SU-DHL-6 (cell line): Measurements from ENCODE around the gene ADAMTS18.

Source experiments
- H2AFZ ChIP-seq: fragments of 200-600 bp; sonication (generic); 2 replicates; pipeline ENCODE4 v1.6.1; 2014; ENCODE audit warnings: low read depth, mild to moderate bottlenecking, moderate library complexity, mixed read lengths, antibody characterized with exemption, low read length; ENCODE audit not compliant: severe bottlenecking
- H3F3A ChIP-seq: fragments of 200-600 bp; shearing (Covaris generic); 2 replicates; pipeline ENCODE4 v1.6.0; 2016; ENCODE audit warnings: antibody characterized with exemption, mild to moderate bottlenecking; ENCODE audit not compliant: insufficient read depth
- H3K27ac ChIP-seq: fragments of 200-600 bp; sonication (generic); 2 replicates; pipeline ENCODE4 v1.5.1; 2016; ENCODE audit warnings: low read depth, mild to moderate bottlenecking, low read length, moderate library complexity, mixed read lengths
- H3K27me3 ChIP-seq: fragments of 200-600 bp; sonication (generic), shearing (Covaris generic); 2 replicates; pipeline ENCODE4 v1.6.0; 2014; ENCODE audit warnings: mild to moderate bottlenecking, low read length
- H3K36me3 ChIP-seq: fragments of 200-600 bp; sonication (generic); 2 replicates; pipeline ENCODE4 v1.6.1; 2014; ENCODE audit warnings: mild to moderate bottlenecking, low read length, mixed read lengths
- H3K4me2 ChIP-seq: fragments of 300-600, 200-600 bp; shearing (Covaris generic), sonication (generic); 2 replicates; pipeline ENCODE4 v1.6.0; 2014; ENCODE audit warnings: low read length, low read depth, mild to moderate bottlenecking; ENCODE audit not compliant: poor library complexity, severe bottlenecking
- H3K4me3 ChIP-seq: fragments of 200-600 bp; sonication (generic); 2 replicates; pipeline ENCODE4 v1.5.1; 2014; ENCODE audit warnings: antibody characterized with exemption, low read length, mild to moderate bottlenecking, mixed read lengths; ENCODE audit not compliant: insufficient read depth, poor library complexity, severe bottlenecking
- H3K79me2 ChIP-seq: fragments of 200-600 bp; sonication (generic); 2 replicates; pipeline ENCODE4 v1.6.1; 2014; ENCODE audit warnings: mild to moderate bottlenecking, low read length, moderate library complexity; ENCODE audit not compliant: insufficient read depth
- H3K9ac ChIP-seq: fragments of 200-600 bp; sonication (generic); 2 replicates; pipeline ENCODE4 v1.7.0; 2014; ENCODE audit warnings: mild to moderate bottlenecking, low read length
- H3K9me2 ChIP-seq: fragments of 200-600 bp; sonication (generic); replicated peaks from 2 replicates; pipeline ENCODE4 v1.6.1; 2014; ENCODE audit warnings: low read length; ENCODE audit not compliant: insufficient read depth
- H3K9me3 ChIP-seq: fragments of 200-600 bp; sonication (generic); 2 replicates; pipeline ENCODE4 v1.6.1; 2014; ENCODE audit warnings: low read length, mixed read lengths; ENCODE audit not compliant: insufficient read depth
- H4K20me1 ChIP-seq: fragments of 200-600 bp; sonication (generic); 2 replicates; pipeline ENCODE4 v1.6.1; 2014; ENCODE audit warnings: low read depth, mild to moderate bottlenecking, antibody characterized with exemption, low read length, moderate library complexity, mixed read lengths
- EZH2phosphoT487 ChIP-seq: fragments of 200-600 bp; sonication (generic), shearing (Covaris generic); conservative IDR thresholded peaks from 2 replicates; pipeline ENCODE4 v1.6.1; 2018; ENCODE audit warnings: mild to moderate bottlenecking, antibody characterized with exemption, low read length, moderate library complexity, mixed read lengths
- TF ChIP-seq, protein P1 (sequence below): fragments of 200-600 bp; sonication (generic); IDR thresholded peaks from one replicate; pipeline ENCODE4 v1.5.1; 2017; ENCODE audit warnings: antibody characterized with exemption, mild to moderate bottlenecking, low read length, moderate library complexity; ENCODE audit not compliant: insufficient read depth, poor library complexity, severe bottlenecking

ADAMTS18 gene

DNA sequence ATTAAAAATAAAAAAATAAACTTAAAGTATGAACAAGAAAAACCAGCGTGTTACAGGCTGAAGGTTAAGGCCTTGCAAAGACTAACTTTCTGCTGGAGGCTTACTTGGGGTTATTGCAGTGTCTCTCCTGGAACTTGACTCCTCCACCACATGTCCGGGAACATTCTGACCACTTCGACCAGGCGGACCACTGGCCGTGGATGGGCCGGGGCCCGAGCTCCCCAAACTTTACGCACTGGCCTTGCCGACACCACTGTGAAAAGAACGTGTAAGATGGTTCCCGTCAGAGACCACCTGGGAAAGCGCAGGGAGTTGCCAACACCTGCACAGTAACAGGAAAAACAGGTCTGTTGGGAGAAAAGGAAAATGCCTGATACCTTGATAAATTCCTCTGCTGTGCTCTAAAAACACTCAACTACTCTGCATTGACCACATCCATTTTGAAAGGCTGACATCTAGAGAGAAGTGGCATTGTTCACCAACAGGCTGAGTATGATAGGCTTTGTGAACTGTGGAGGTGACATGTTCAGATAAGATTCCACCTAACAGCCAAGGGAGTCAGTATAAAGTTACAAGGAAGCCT, 99.1 kb downstream of the ADAMTS18 start:
- Histone ChIP-seq H2AFZ (no peak overlapping the region), H3K4me3 (no peak overlapping the region), H3K27me3 (no peaks in the 10 kb centered on the region), H3K79me2 (no peaks in the 10 kb centered on the region), H3K9ac (no peak overlapping the region), H3K4me2 (no peak overlapping the region), H3K27ac (no peak overlapping the region), H3K36me3 (no peaks in the 10 kb centered on the region), H3K9me2 (no peaks in the 10 kb centered on the region), H3K9me3 (no peaks in the 10 kb centered on the region), H3F3A (no peaks in the 10 kb centered on the region), H4K20me1 (no peaks in the 10 kb centered on the region)
- TF ChIP-seq EZH2phosphoT487, result no peak
- TF ChIP-seq, protein P1, sequence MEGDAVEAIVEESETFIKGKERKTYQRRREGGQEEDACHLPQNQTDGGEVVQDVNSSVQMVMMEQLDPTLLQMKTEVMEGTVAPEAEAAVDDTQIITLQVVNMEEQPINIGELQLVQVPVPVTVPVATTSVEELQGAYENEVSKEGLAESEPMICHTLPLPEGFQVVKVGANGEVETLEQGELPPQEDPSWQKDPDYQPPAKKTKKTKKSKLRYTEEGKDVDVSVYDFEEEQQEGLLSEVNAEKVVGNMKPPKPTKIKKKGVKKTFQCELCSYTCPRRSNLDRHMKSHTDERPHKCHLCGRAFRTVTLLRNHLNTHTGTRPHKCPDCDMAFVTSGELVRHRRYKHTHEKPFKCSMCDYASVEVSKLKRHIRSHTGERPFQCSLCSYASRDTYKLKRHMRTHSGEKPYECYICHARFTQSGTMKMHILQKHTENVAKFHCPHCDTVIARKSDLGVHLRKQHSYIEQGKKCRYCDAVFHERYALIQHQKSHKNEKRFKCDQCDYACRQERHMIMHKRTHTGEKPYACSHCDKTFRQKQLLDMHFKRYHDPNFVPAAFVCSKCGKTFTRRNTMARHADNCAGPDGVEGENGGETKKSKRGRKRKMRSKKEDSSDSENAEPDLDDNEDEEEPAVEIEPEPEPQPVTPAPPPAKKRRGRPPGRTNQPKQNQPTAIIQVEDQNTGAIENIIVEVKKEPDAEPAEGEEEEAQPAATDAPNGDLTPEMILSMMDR, result no peak

DNA sequence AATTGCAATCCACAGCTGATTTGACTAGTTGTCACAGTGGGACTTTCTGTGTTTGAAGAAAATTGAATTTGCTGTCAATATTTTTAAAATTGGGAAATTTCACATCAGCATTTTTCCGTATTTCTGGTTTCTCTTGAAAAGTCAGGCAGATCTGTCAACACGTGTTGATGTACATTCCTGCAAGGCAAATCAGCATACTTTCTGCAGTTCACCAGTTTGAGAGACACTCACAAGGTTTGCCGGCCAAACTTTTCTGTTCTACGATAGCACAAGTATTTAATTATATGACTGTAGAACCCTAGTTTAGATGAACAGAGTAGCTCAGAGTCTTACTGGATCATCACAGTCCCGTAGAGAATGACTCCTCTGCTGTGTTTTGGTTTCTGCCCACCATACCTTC, 102.0 kb downstream of the ADAMTS18 start:
- no peaks in the 10 kb centered on the region for H3F3A ChIP-seq
- no peak overlapping the region for H3K4me2 ChIP-seq
- no peaks in the 10 kb centered on the region for H3K9me2 ChIP-seq
- no peaks in the 10 kb centered on the region for H3K79me2 ChIP-seq
- H3K27me3 ChIP-seq, result no peaks in the 10 kb centered on the region
- no peak overlapping the region for H2AFZ ChIP-seq
- H4K20me1 ChIP-seq, result no peaks in the 10 kb centered on the region
- no peaks in the 10 kb centered on the region for H3K9me3 ChIP-seq
- H3K36me3 ChIP-seq, result no peaks in the 10 kb centered on the region
- H3K4me3 ChIP-seq, result no peak overlapping the region
- H3K9ac ChIP-seq, result no peak overlapping the region
- H3K27ac ChIP-seq, result no peak overlapping the region
- TF ChIP-seq, protein P1, result no peak
- no peak for TF ChIP-seq EZH2phosphoT487

DNA sequence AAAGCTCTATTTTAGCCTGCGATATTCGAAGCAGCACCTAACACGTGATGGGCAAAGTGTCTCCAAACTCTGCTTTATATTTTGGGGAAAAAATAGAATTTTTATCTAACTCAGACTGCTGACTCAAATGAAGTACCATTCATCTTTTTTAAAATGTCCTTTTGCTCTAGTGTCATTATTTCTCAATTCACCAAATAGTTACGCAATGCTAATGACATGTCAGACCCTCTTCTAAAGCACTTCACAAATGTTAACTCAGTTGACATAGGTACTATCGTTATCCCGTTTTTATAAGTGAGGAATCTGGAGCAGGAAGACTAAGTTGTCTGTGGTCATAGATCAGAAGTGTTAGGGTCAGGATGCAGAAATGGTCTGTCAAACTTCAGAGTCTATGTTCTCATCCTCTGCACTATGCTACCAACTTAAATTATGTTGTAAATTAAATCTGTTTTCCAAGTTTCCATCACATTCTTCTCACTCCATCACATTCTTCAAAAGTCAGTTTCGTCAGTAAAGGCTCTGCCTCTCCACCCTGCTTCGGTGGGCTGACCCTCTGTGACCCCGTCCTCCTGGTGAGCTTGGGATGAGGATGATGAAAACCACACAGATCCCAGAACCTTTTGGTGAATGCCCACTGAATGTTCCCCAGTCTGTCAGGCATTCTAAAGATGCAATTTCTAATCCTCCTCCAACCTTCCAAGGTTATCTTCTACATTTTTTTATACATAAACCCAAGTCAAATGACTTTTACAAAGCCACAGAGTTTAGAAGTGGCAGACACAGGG, 102.8 kb downstream of the ADAMTS18 start:
- Histone ChIP-seq H3K4me3 (no peak overlapping the region), H3K4me2 (no peak overlapping the region), H3K79me2 (no peaks in the 10 kb centered on the region), H3K36me3 (no peaks in the 10 kb centered on the region), H4K20me1 (no peaks in the 10 kb centered on the region), H2AFZ (no peak overlapping the region), H3K9me2 (no peaks in the 10 kb centered on the region), H3K27me3 (no peaks in the 10 kb centered on the region), H3F3A (no peaks in the 10 kb centered on the region), H3K27ac (no peak overlapping the region), H3K9me3 (no peaks in the 10 kb centered on the region), H3K9ac (no peak overlapping the region)
- TF ChIP-seq, protein P1, result no peak
- TF ChIP-seq EZH2phosphoT487, result no peak
